Activated CD4-positive, alpha-beta T cell treated with anti-CD3 and anti-CD28 coated beads for 36 hours (primary cell): Measurements from ENCODE around the gene DNAJA2. TPM values are rescaled to one million over a fixed set of nuclear protein-coding genes. Genes with fewer than 3 reads are reported as not detected.
A peak's percentile ranks its signal among the peaks of the same experiment; 100 is the strongest.
"Not testable (repeated sequence)": the region's sequence is repeated elsewhere in the genome, so short reads cannot be mapped to it uniquely, and the experiment has no call there.

Experiments used
- ATAC-seq: fragments of 200-7000 bp; cut with Tn5 transposase; one replicate; pipeline ENCODE4 v1.10.0; 2021; ENCODE audit warnings: mild to moderate bottlenecking, moderate library complexity
- CTCF ChIA-PET: fragments of 350-600 bp; sonication (Branson Sonifier 250); formaldehyde crosslinking; loops from one replicate; lab custom pipeline; 2021; ENCODE audit warnings: antibody characterized with exemption; lab: Charles Lee
- POLR2A ChIA-PET: fragments of 350-600 bp; sonication (Branson Sonifier 250); formaldehyde crosslinking; loops from one replicate; lab custom pipeline; 2021; ENCODE audit warnings: antibody characterized with exemption, inconsistent platforms; lab: Charles Lee
- DNase-seq: peaks from one replicate; pipeline ENCODE4 v3.0.0-alpha.2; 2020
- H3K27ac Mint-ChIP-seq: one replicate; pipeline ENCODE4 v1.8.0; 2021; ENCODE audit warnings: mixed read lengths
- H3K27me3 Mint-ChIP-seq: one replicate; pipeline ENCODE4 v1.8.0; 2021; ENCODE audit warnings: mixed read lengths
- H3K36me3 Mint-ChIP-seq: one replicate; pipeline ENCODE4 v1.8.0; 2021; ENCODE audit warnings: low read depth, mixed read lengths
- H3K4me1 Mint-ChIP-seq: one replicate; pipeline ENCODE4 v1.8.0; 2021; ENCODE audit warnings: mixed read lengths
- H3K4me3 Mint-ChIP-seq: one replicate; pipeline ENCODE4 v1.8.0; 2021; ENCODE audit warnings: mild to moderate bottlenecking, moderate library complexity, mixed read lengths
- H3K9me3 Mint-ChIP-seq: one replicate; pipeline ENCODE4 v1.8.0; 2021; ENCODE audit warnings: low read depth, mixed read lengths
- intact Hi-C, 2 experiments: fragments of 100-400 bp; cut with DNase I in 1 of 2; cut with micrococcal nuclease in 1 of 2; formaldehyde crosslinking; loops; one replicate each; pipeline versions ENCODE4 v1.14.2 to v1.15.1; 2022 to 2024; cut with DNase I, micrococcal nuclease
- total RNA-seq, 2 experiments: library from RNA; stranded (reverse); gene quantifications; one replicate each; pipeline ENCODE4 v1.2.3, GENCODE V29; 2021

DNAJA2 gene
- total RNA-seq: 10 to 100 TPM; 57.2 to 71.2 TPM

GRCh38 chr16:46973207-46973995, at the start of gene DNAJA2:
TSS of gene DNAJA2 (minus strand) at chr16:46973674. CDS start at chr16:46973572, 102 bp downstream.
- peak; percentile 87 for ATAC-seq
- Mint-ChIP-seq H3K27me3 (no peaks in the 10 kb centered on the region), H3K36me3 (peaks cover 40% of the 10 kb centered on the region), H3K27ac (peak within 1 kb of the TSS; percentile 99), H3K4me1 (peaks cover 56% of the 10 kb centered on the region), H3K9me3 (no peaks in the 10 kb centered on the region), H3K4me3 (peak within 1 kb of the TSS; percentile 85)
- peak; percentile 96 for DNase-seq
- intact Hi-C loops: loop anchor here (1.0 to 5.0 kb wide), 17 partner anchors 25 to 1637 kb away; partner anchors contain the start of genes C16orf87 (in 2 of the 2), NETO2 (in 2 of the 2), ORC6 (in 2 of the 2) and VPS35 (in 2 of the 2)
- POLR2A ChIA-PET: interaction anchor here (0.8 to 1.1 kb wide), 4 partner anchors 10 to 151 kb away, joined by 3 to 4 read pairs (median 3); no protein-coding TSS in a partner anchor
- CTCF ChIA-PET: interaction anchor here (0.7 to 3.4 kb wide), 10 partner anchors 10 to 168 kb away, joined by 3 to 13 read pairs (median 4); no protein-coding TSS in a partner anchor

GRCh38 chr16:47019568-47019967, 46.1 kb upstream of the DNAJA2 start:
- H3K4me3 Mint-ChIP-seq: no peak overlapping the region
- H3K27me3 Mint-ChIP-seq: no peaks in the 10 kb centered on the region
- no peak for DNase-seq
- peaks cover 18% of the 10 kb centered on the region for H3K4me1 Mint-ChIP-seq
- CTCF ChIA-PET: interaction anchor here (0.7 to 1.9 kb wide), 6 partner anchors 18 to 350 kb away, joined by 3 to 9 read pairs (median 4); partner anchors contain the start of gene DNAJA2
- POLR2A ChIA-PET: no interaction called here
- H3K36me3 Mint-ChIP-seq: no peaks in the 10 kb centered on the region
- no peak overlapping the region for H3K27ac Mint-ChIP-seq
- no peaks in the 10 kb centered on the region for H3K9me3 Mint-ChIP-seq
- intact Hi-C loops: loop anchor here in 1 of 2 experiments (2.0 kb wide), 1 partner anchor 47 kb away; the partner anchor contains the start of gene DNAJA2
- no peak for ATAC-seq

GRCh38 chr16:47018223-47018891, 44.9 kb upstream of the DNAJA2 start:
- ATAC-seq (peak; percentile 95), DNase-seq (peak; percentile 76)
- POLR2A ChIA-PET: no interaction called here
- CTCF ChIA-PET: interaction anchor here (0.7 to 1.9 kb wide), 9 partner anchors 19 to 349 kb away, joined by 3 to 9 read pairs (median 3); partner anchors contain the start of gene DNAJA2
- no peaks in the 10 kb centered on the region for H3K36me3 Mint-ChIP-seq
- H3K4me1 Mint-ChIP-seq: peaks cover 18% of the 10 kb centered on the region
- intact Hi-C loops: loop anchor here (1.0 to 2.0 kb wide), 5 partner anchors 45 to 1140 kb away; partner anchors contain the start of gene DNAJA2 (in 2 of the 2)
- H3K9me3 Mint-ChIP-seq: no peaks in the 10 kb centered on the region
- no peak overlapping the region for H3K4me3 Mint-ChIP-seq
- H3K27ac Mint-ChIP-seq: peak overlapping the region; percentile 60
- H3K27me3 Mint-ChIP-seq: no peaks in the 10 kb centered on the region

GRCh38 chr16:47017636-47018035, 44.2 kb upstream of the DNAJA2 start:
- POLR2A ChIA-PET: no interaction called here
- no peak overlapping the region for H3K4me3 Mint-ChIP-seq
- DNase-seq: no peak
- H3K27ac Mint-ChIP-seq: no peak overlapping the region
- peaks cover 18% of the 10 kb centered on the region for H3K4me1 Mint-ChIP-seq
- no peak for ATAC-seq
- CTCF ChIA-PET: interaction anchor here (1.0 to 1.6 kb wide), 2 partner anchors 55 to 69 kb away, joined by 3 read pairs; no protein-coding TSS in a partner anchor
- no peaks in the 10 kb centered on the region for H3K36me3 Mint-ChIP-seq
- no peaks in the 10 kb centered on the region for H3K9me3 Mint-ChIP-seq
- no peaks in the 10 kb centered on the region for H3K27me3 Mint-ChIP-seq
- intact Hi-C loops: loop anchor here (1.0 to 2.0 kb wide), 5 partner anchors 44 to 1141 kb away; partner anchors contain the start of gene DNAJA2 (in 2 of the 2)

- ChIA-PET POLR2A (no interaction called here), CTCF (no interaction called here)
- Mint-ChIP-seq H3K4me1 (peaks cover 18% of the 10 kb centered on the region), H3K4me3 (no peak overlapping the region), H3K27me3 (no peaks in the 10 kb centered on the region), H3K36me3 (no peaks in the 10 kb centered on the region), H3K9me3 (no peaks in the 10 kb centered on the region), H3K27ac (peak overlapping the region; percentile 48)
- ATAC-seq (peak; percentile 75), DNase-seq (peak; percentile 34)
- intact Hi-C loops: no loop called here
Observed at GRCh38 chr16:47016700-47017133, 43.2 kb upstream of the DNAJA2 start.

- Mint-ChIP-seq H3K4me1 (peaks cover 18% of the 10 kb centered on the region), H3K9me3 (no peaks in the 10 kb centered on the region), H3K36me3 (no peaks in the 10 kb centered on the region), H3K27me3 (no peaks in the 10 kb centered on the region), H3K4me3 (no peak overlapping the region), H3K27ac (no peak overlapping the region)
- ChIA-PET POLR2A (no interaction called here), CTCF (no interaction called here)
- intact Hi-C loops: no loop called here
- no peak for DNase-seq
- no peak for ATAC-seq
Observed at GRCh38 chr16:47013910-47014309, 40.4 kb upstream of the DNAJA2 start.

- H3K27me3 Mint-ChIP-seq: no peaks in the 10 kb centered on the region
- intact Hi-C loops: no loop called here
- no peaks in the 10 kb centered on the region for H3K36me3 Mint-ChIP-seq
- no peak for DNase-seq
- H3K9me3 Mint-ChIP-seq: no peaks in the 10 kb centered on the region
- no peak overlapping the region for H3K4me3 Mint-ChIP-seq
- CTCF ChIA-PET: interaction anchor here (0.7 kb wide), 1 partner anchor 1347 kb away, joined by 3 read pairs; no protein-coding TSS in a partner anchor
- no peak overlapping the region for H3K27ac Mint-ChIP-seq
- peaks cover 14% of the 10 kb centered on the region for H3K4me1 Mint-ChIP-seq
- POLR2A ChIA-PET: no interaction called here
- ATAC-seq: no peak
Observed at GRCh38 chr16:47013172-47013571, 39.7 kb upstream of the DNAJA2 start.

GRCh38 chr16:47010812-47011211, 37.3 kb upstream of the DNAJA2 start:
- H3K9me3 Mint-ChIP-seq, CTCF ChIA-PET, H3K36me3 Mint-ChIP-seq, H3K27me3 Mint-ChIP-seq, intact Hi-C loops, H3K4me1 Mint-ChIP-seq, H3K4me3 Mint-ChIP-seq, DNase-seq, ATAC-seq, H3K27ac Mint-ChIP-seq, POLR2A ChIA-PET: not testable (repeated sequence)

GRCh38 chr16:47008612-47009011, 35.1 kb upstream of the DNAJA2 start:
- POLR2A ChIA-PET: no interaction called here
- Mint-ChIP-seq H3K9me3 (no peaks in the 10 kb centered on the region), H3K27me3 (no peaks in the 10 kb centered on the region), H3K4me1 (no peaks in the 10 kb centered on the region), H3K27ac (no peak overlapping the region), H3K36me3 (no peaks in the 10 kb centered on the region), H3K4me3 (no peak overlapping the region)
- intact Hi-C loops: no loop called here
- CTCF ChIA-PET: no interaction called here
- DNase-seq (no peak), ATAC-seq (no peak)

GRCh38 chr16:47008174-47008573, 34.7 kb upstream of the DNAJA2 start:
- no peaks in the 10 kb centered on the region for H3K4me1 Mint-ChIP-seq

GRCh38 chr16:47004652-47005051, 31.2 kb upstream of the DNAJA2 start:
- Mint-ChIP-seq H3K9me3 (no peaks in the 10 kb centered on the region), H3K27ac (no peak overlapping the region), H3K27me3 (no peaks in the 10 kb centered on the region), H3K4me1 (no peaks in the 10 kb centered on the region), H3K36me3 (no peaks in the 10 kb centered on the region), H3K4me3 (no peak overlapping the region)
- ChIA-PET CTCF (no interaction called here), POLR2A (no interaction called here)
- intact Hi-C loops: no loop called here
- ATAC-seq (no peak), DNase-seq (no peak)

More at GRCh38 chr16:47008174-47008573, 34.7 kb upstream of the DNAJA2 start:
- Mint-ChIP-seq H3K36me3 (no peaks in the 10 kb centered on the region), H3K27ac (no peak overlapping the region), H3K9me3 (no peaks in the 10 kb centered on the region), H3K27me3 (no peaks in the 10 kb centered on the region), H3K4me3 (no peak overlapping the region)
- ChIA-PET POLR2A (no interaction called here), CTCF (no interaction called here)
- ATAC-seq (no peak), DNase-seq (no peak)
- intact Hi-C loops: no loop called here
